PC-3 (cell line): ENCODE data around the gene MTNR1A. TPM values are rescaled to one million over a fixed set of nuclear protein-coding genes. Genes with fewer than 3 reads are reported as not detected.

Experiments used
- ATAC-seq: fragments of 200-7000 bp; cut with Tn5 transposase; 2 replicates; pipeline ENCODE4 v1.9.1; 2020; ENCODE audit warnings: mild to moderate bottlenecking, moderate library complexity
- BruUV-seq: library from RNA; stranded (reverse); fragments of 400-500 nt; replicated peaks from 2 replicates; lab custom pipeline; 2021; lab: Mats Ljungman, UMichigan
- CTCF ChIA-PET: fragments of 300-600 bp; sonication (Branson Sonifier 250); formaldehyde crosslinking; loops from one replicate; lab custom pipeline; 2022; ENCODE audit warnings: antibody characterized with exemption; lab: Charles Lee
- POLR2A ChIA-PET: fragments of 300-600 bp; sonication (Branson Sonifier 250); formaldehyde crosslinking; loops from one replicate; lab custom pipeline; 2022; ENCODE audit warnings: antibody characterized with exemption; ENCODE audit not compliant: unreplicated experiment; lab: Charles Lee
- DNase-seq: peaks from one replicate; pipeline ENCODE4 v3.0.0-alpha.2; 2015
- H2AFZ ChIP-seq: fragments of 300-600 bp; sonication (generic); 2 replicates; pipeline ENCODE4 v1.6.0; 2016; ENCODE audit warnings: antibody characterized with exemption, low read length
- H3F3A ChIP-seq: fragments of 300-600 bp; sonication (generic); one replicate; pipeline ENCODE4 v1.6.0; 2017; ENCODE audit warnings: antibody characterized with exemption, low read length, control low read depth, mild to moderate bottlenecking; ENCODE audit not compliant: unreplicated experiment
- H3K27ac ChIP-seq: fragments of 300-600 bp; sonication (generic); 2 replicates; pipeline ENCODE4 v1.5.1; 2016; ENCODE audit warnings: mild to moderate bottlenecking, low read length
- H3K27me3 ChIP-seq: fragments of 300-600 bp; sonication (generic); 2 replicates; pipeline ENCODE4 v1.6.1; 2016; ENCODE audit warnings: low read length, mixed read lengths
- H3K36me3 ChIP-seq: fragments of 300-600 bp; sonication (generic); 2 replicates; pipeline ENCODE4 v1.6.1; 2016; ENCODE audit warnings: low read depth, mixed run types, low read length, mixed read lengths
- H3K4me1 ChIP-seq: fragments of 300-600 bp; sonication (generic); 2 replicates; pipeline ENCODE4 v1.5.1; 2016; ENCODE audit warnings: low read length; ENCODE audit not compliant: insufficient read depth
- H3K4me2 ChIP-seq: fragments of 300-600 bp; sonication (generic); 2 replicates; pipeline ENCODE4 v1.6.0; 2016; ENCODE audit warnings: low read length
- H3K4me3 ChIP-seq: fragments of 300-600 bp; sonication (generic); 2 replicates; pipeline ENCODE4 v1.5.1; 2016; ENCODE audit warnings: mild to moderate bottlenecking, low read length, mixed read lengths
- H3K79me2 ChIP-seq: fragments of 300-600 bp; sonication (generic); 2 replicates; pipeline ENCODE4 v1.6.1; 2017; ENCODE audit warnings: low read length, mixed read lengths
- H3K9ac ChIP-seq: fragments of 300-600 bp; sonication (generic); 2 replicates; pipeline ENCODE4 v1.6.0; 2016; ENCODE audit warnings: mild to moderate bottlenecking, low read length
- H3K9me2 ChIP-seq: fragments of 300-600 bp; sonication (generic); replicated peaks from 2 replicates; pipeline ENCODE4 v1.6.1; 2016; ENCODE audit warnings: mixed run types, low read length, mixed read lengths
- H3K9me3 ChIP-seq: fragments of 300-600 bp; sonication (generic); 2 replicates; pipeline ENCODE4 v1.6.1; 2016; ENCODE audit warnings: low read length, mixed read lengths
- H4K20me1 ChIP-seq: fragments of 300-600 bp; sonication (generic); 2 replicates; pipeline ENCODE4 v1.6.1; 2016; ENCODE audit warnings: low read length, mixed read lengths
- CTCF ChIP-seq: fragments of 300-600 bp; sonication (generic); conservative IDR thresholded peaks from 2 replicates; pipeline ENCODE4 v1.5.1; 2017; ENCODE audit warnings: antibody characterized with exemption, low read depth, mild to moderate bottlenecking, low read length
- EZH2 ChIP-seq: fragments of 300-600 bp; sonication (generic); IDR thresholded peaks from one replicate; pipeline ENCODE4 v1.6.1; 2017; ENCODE audit warnings: antibody characterized with exemption, mild to moderate bottlenecking, low read length; ENCODE audit not compliant: unreplicated experiment
- EZH2phosphoT487 ChIP-seq: fragments of 300-600 bp; sonication (generic); IDR thresholded peaks from 2 replicates; pipeline ENCODE4 v1.6.1; 2018; ENCODE audit warnings: mild to moderate bottlenecking, antibody characterized with exemption, low read length, borderline replicate concordance
- intact Hi-C: fragments of 100-400 bp; cut with micrococcal nuclease; formaldehyde crosslinking; loops from 2 replicates; pipeline ENCODE4 v1.9.0; 2023
- total RNA-seq: library from RNA; depleted of rRNA; stranded (reverse); fragments of >200 nt; gene quantifications from 2 replicates; pipeline ENCODE4 v1.2.3, GENCODE V29; 2014

Gene MTNR1A
- total RNA-seq, 1 experiment from 2014 or later, result not detected

- H3K4me1 ChIP-seq, result no peaks in the 10 kb centered on the region
These were observed 55.9 kb downstream of the MTNR1A start for GRCh38 chr4:186499467-186499866.

GRCh38 chr4:186497043-186497442, 58.3 kb downstream of the MTNR1A start:
- Histone ChIP-seq H3K9me2 (no peaks in the 10 kb centered on the region), H3K9me3 (peaks cover 5% of the 10 kb centered on the region; the same call in 1 of the 2 replicates), H2AFZ (no peak overlapping the region), H3F3A (no peaks in the 10 kb centered on the region), H4K20me1 (no peaks in the 10 kb centered on the region), H3K4me2 (no peak overlapping the region), H3K79me2 (no peaks in the 10 kb centered on the region), H3K4me1 (no peaks in the 10 kb centered on the region), H3K9ac (no peak overlapping the region), H3K36me3 (no peaks in the 10 kb centered on the region), H3K27me3 (peaks cover 10% of the 10 kb centered on the region; the same call in 1 of the 2 replicates), H3K27ac (no peak overlapping the region), H3K4me3 (no peak overlapping the region)
- intact Hi-C loops, result no loop called here
- ATAC-seq (no peak), DNase-seq (no peak)
- CTCF ChIA-PET, result no interaction called here
- no TSS peak for BruUV-seq
- no peak for TF ChIP-seq EZH2phosphoT487
- no peak for TF ChIP-seq EZH2
- no peak for TF ChIP-seq CTCF
- POLR2A ChIA-PET, result no interaction called here

More at GRCh38 chr4:186499467-186499866, 55.9 kb downstream of the MTNR1A start:
- POLR2A ChIA-PET, result no interaction called here
- intact Hi-C loops, result no loop called here
- DNase-seq (no peak), ATAC-seq (no peak)
- Histone ChIP-seq H3K27ac (no peak overlapping the region), H3F3A (no peaks in the 10 kb centered on the region), H3K9me2 (no peaks in the 10 kb centered on the region), H4K20me1 (no peaks in the 10 kb centered on the region), H2AFZ (no peak overlapping the region), H3K79me2 (no peaks in the 10 kb centered on the region), H3K4me3 (no peak overlapping the region), H3K27me3 (peaks cover 10% of the 10 kb centered on the region; the same call in 1 of the 2 replicates), H3K9ac (no peak overlapping the region), H3K36me3 (no peaks in the 10 kb centered on the region), H3K9me3 (peaks cover 4% of the 10 kb centered on the region; the same call in 1 of the 2 replicates), H3K4me2 (no peak overlapping the region)
- CTCF ChIA-PET, result no interaction called here
- no TSS peak for BruUV-seq
- no peak for TF ChIP-seq CTCF
- TF ChIP-seq EZH2phosphoT487, result no peak
- no peak for TF ChIP-seq EZH2

GRCh38 chr4:186494496-186494895, 60.9 kb downstream of the MTNR1A start:
- ATAC-seq, result no peak
- no peaks in the 10 kb centered on the region for H3F3A ChIP-seq
- no peak overlapping the region for H3K4me3 ChIP-seq
- intact Hi-C loops, result no loop called here
- H3K27me3 ChIP-seq, result peaks cover 3% of the 10 kb centered on the region; the same call in 1 of the 2 replicates
- H3K79me2 ChIP-seq, result no peaks in the 10 kb centered on the region
- POLR2A ChIA-PET, result no interaction called here
- no peaks in the 10 kb centered on the region for H3K36me3 ChIP-seq
- no peaks in the 10 kb centered on the region for H3K9me2 ChIP-seq
- H3K9me3 ChIP-seq, result peaks cover 5% of the 10 kb centered on the region; the same call in 1 of the 2 replicates
- CTCF ChIA-PET, result no interaction called here
- no peaks in the 10 kb centered on the region for H4K20me1 ChIP-seq
- H3K27ac ChIP-seq, result no peak overlapping the region
- TF ChIP-seq EZH2 (no peak), EZH2phosphoT487 (no peak), CTCF (no peak)
- no peak overlapping the region for H3K4me2 ChIP-seq
- no peaks in the 10 kb centered on the region for H3K4me1 ChIP-seq
- no peak overlapping the region for H3K9ac ChIP-seq
- no peak overlapping the region for H2AFZ ChIP-seq
- no peak for DNase-seq
- BruUV-seq, result no TSS peak
